Cardiac fibroblast (primary cell): ENCODE results near the gene ATAD2B.
A peak's percentile ranks its signal among the peaks of the same experiment; 100 is the strongest.
"Not testable (repeated sequence)": the region's sequence is repeated elsewhere in the genome, so short reads cannot be mapped to it uniquely, and the experiment has no call there.

Source experiments
- DNase-seq, 2 donors: peaks; one replicate each; pipeline versions ENCODE4 v3.0.0 to v3.0.0-alpha.2; 2010; ENCODE audit warnings: low read depth in 2 of 2
- H3K4me3 ChIP-seq, 2 donors: replicated peaks in 1 of 2; 1 replicate in 1 of 2; 2 replicates in 1 of 2; pipeline ENCODE4 v1.5.1; 2011; ENCODE audit warnings: low read depth in 2 of 2, low read length in 2 of 2, mild to moderate bottlenecking in 2 of 2, moderate library complexity in 1 of 2
- CTCF ChIP-seq: IDR thresholded peaks from one replicate; pipeline ENCODE4 v1.5.1; 2011; ENCODE audit warnings: low read depth, mild to moderate bottlenecking, low read length, inconsistent platforms

The ATAD2B gene

GRCh38 chr2:23745726-23746105 lies 181.2 kb downstream of the ATAD2B start:
- DNase-seq, result peak; percentile 70 to 84
- no peak overlapping the region for H3K4me3 ChIP-seq
- TF ChIP-seq CTCF, result no peak

DNA sequence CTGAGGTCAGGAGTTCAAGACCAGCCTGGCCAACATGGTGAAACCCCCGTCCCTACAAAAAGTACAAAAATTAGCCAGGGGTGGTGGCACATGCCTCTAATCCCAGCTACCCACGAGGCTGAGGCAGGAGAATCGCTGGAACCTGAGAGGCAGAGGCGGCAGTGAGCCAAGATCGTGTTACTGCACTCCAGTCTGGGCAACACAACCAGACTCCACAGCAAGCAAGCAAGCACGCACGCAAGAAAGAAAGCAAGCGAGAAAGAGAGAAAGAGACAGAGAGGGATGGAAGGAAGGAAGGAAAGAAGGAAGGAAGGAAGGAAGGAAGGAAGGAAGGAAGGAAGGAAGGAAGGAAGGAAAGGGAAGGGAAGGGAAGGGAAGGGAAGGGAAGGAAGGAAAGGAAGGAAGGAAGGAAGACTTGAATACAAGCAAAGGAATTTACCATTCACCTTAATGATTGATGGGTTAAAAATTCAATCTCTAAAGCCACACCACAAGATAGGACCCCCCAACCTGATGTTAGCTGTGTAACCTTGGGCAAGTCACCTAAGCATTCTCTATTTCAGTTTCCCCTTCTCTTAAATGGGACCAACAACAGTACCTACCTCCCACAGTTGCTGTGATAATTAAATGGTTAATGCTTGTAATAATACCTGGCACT lies 181.7 kb downstream of the ATAD2B start:
- TF ChIP-seq CTCF, result no peak
- H3K4me3 ChIP-seq, result no peak overlapping the region
- no peak for DNase-seq

DNA sequence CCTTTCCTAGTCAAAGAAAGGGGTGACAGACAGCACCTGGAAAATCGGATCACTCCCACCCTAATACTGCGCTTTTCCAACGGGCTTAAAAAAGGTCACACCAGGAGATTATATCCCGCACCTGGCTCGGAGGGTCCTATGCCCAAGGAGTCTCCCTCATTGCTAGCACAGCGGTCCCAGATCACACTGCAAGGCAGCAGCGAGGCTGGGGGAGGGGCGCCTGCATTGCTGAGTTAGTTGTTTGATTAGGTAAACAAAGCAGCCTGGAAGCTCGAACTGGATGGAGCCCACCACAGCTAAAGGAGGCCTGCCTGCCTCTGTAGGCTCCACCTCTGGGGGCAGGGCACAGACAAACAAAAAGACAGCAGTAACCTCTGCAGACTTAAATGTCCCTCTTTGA lies 190.1 kb downstream of the ATAD2B start:
- not testable (repeated sequence) for H3K4me3 ChIP-seq

DNA sequence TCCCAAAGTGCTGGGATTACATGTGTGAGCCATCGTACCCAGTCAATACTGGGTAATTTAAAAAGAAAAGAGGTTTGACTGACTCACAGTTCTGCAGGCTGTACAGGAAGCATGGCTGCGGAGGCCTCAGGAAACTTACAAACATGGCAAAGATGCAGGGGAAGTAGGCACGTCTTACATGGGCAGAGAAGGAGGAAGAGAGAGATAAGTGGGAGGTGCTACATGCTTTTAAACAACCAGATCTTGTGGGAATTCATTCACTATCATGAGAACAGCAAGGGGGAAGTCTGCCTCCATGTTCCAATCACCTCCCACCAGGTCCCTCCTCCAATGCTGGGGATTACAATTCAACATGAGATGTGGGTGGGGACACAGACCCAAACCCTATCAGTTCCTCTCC lies 192.5 kb downstream of the ATAD2B start:
- DNase-seq, result no peak
- no peak for TF ChIP-seq CTCF
- H3K4me3 ChIP-seq, result no peak overlapping the region

More for the DNA sequence above, 190.1 kb downstream of the ATAD2B start:
- DNase-seq, result not testable (repeated sequence)

- H3K4me3 ChIP-seq, result not testable (repeated sequence)
- peak in 1 of 2 donors; percentile 45 for DNase-seq
Measured at GRCh38 chr2:23723029-23723428, 203.9 kb downstream of the ATAD2B start.

GRCh38 chr2:23722255-23722654 lies 204.7 kb downstream of the ATAD2B start:
- H3K4me3 ChIP-seq, result no peak overlapping the region
- DNase-seq, result no peak
- TF ChIP-seq CTCF, result no peak

GRCh38 chr2:23721454-23721826 lies 205.5 kb downstream of the ATAD2B start:
- no peak for DNase-seq
- TF ChIP-seq CTCF, result no peak
- H3K4me3 ChIP-seq, result no peak overlapping the region

- H3K4me3 ChIP-seq, result no peak overlapping the region
- no peak for DNase-seq
Measured at GRCh38 chr2:23720705-23721453, 206.0 kb downstream of the ATAD2B start.

More at GRCh38 chr2:23720705-23721453, 206.0 kb downstream of the ATAD2B start:
- no peak for TF ChIP-seq CTCF
